ENCODE data around the gene P2RY11. TPM values are rescaled to one million over a fixed set of nuclear protein-coding genes. Genes with fewer than 3 reads are reported as not detected.

Gene P2RY11
- total RNA-seq, 1 donor from 2014 or later = 4.6 TPM

DNA sequence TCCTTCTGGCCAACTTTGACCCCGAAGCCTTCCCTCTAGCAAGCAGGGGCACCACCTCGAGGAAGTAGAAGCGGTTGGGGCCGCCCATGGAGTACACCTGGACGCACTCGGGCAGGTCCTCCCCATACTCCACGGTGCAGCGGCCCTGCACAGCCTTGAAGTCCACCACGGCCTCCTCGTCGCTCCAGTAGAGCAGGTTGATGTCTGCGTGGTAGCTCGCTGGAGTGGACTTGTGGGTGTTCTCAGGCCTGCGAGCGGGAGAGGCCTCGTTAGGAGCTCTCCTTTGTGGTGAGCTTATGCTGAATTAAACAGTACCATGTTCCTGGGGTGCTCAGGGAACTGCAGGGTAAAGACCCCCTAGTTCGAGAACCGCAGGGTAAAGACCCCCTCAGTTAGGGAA, 30.5 kb downstream of the P2RY11 start:
- no peak for DNase-seq

DNA sequence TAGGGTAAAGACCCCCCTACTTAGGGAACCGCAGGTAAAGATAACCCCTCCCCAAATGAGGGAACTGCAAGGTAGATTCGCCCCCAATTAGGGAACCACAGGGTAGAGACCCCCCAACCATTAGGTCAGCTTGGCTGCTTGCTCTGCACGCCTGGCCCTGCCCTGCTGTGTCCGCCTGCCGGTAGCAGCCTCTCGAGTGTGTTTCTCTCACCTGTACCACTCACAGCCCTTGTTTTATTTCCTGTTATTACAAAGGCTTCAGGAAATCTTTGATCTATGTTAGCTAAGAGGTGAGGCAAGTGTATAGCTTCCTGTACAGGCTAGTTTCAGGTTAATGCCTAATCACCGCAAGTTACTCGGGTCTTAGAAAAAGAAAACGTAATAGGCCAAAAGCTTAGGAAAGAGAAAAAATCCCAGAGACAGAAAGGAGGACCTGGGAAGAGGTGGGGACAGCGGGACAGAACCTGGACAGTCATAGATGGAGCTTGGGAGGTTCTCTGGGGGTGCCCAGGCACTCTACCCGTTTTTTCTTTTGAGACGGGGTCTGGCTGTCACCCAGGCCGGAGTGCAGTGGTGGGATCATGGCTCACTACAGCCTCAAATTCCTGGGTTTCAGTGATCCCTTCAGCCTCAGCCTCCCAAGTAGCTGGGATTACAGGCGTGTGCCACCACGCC, 31.3 kb downstream of the P2RY11 start:
- no peak for DNase-seq

DNA sequence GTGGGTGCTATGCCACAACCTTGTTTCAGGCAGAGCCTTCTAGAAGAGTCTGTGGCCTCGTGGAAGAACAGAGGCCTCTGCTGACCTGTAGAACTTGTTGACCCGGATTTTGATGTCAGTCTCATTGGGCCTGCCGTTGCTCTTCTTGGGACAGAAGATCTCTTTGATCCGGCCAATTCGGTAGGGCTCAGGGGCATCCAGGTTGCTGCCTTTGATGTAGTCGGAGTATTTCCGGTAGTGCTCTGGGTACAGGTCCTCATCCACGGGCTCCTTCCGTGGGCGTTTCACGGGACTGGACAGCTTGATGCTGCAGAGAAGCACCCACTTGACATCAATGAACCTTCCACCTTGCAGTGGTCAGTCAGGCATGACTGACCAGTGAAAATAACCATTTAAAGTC, 32.2 kb downstream of the P2RY11 start:
- no peak for DNase-seq

DNA sequence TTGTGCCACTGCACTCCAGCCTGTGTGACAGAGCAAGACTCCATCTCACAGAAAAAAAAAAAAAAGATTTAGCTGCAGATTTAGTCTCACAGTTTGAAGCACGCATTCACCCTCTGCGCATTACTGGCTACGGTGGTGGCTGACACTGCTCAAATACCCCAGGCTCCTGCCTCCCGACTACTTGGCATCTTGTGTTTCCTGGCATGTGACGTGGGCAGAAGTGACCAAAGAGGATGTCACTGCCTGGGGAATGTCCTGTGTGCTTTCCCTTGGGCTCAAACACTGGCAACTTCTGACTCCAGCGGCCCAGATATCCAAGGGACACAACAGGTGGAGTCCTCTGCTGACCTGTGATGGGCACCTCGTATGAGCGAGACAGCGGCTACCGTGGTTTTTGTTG, 32.9 kb downstream of the P2RY11 start:
- no peak for DNase-seq

DNA sequence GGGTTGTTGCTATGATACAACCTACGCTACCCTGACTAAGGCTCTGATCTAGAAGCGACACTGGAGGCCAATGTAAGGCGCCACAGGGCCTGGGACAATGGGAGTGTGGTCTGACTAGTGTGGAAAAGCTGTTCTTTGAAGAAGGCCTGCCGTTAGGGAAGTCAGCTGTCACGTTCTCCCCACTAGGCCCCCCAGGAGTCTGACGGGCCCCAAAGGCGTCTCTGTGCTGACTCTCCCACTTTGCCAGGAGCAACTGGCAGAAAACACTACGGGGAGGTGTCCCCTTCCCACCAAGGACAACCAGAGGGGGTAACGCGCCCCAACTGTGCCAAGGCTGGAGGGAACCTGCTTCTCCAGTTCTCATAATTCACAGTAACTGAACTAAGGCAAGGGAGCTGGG, 33.5 kb downstream of the P2RY11 start:
- no peak for DNase-seq

DNA sequence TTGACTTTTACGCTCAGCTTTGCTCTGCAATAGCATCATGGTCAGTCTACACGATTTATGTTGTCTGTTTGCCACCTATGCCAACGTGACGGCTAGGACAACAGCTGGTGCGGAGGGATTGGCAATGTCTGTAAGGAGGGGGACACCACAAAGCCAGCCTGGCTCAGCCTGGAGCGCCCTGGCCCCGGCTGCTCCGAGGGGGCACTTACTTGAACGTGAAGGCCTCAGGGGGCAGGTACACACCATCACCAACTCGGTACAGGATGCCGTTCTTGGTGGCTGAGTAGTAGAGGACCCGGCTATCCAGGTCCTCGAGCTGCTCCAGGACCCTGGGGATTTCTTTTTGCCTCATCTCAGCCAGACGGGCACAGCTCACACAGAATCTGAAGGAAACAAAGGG, 34.6 kb downstream of the P2RY11 start:
- no peak for DNase-seq

DNA sequence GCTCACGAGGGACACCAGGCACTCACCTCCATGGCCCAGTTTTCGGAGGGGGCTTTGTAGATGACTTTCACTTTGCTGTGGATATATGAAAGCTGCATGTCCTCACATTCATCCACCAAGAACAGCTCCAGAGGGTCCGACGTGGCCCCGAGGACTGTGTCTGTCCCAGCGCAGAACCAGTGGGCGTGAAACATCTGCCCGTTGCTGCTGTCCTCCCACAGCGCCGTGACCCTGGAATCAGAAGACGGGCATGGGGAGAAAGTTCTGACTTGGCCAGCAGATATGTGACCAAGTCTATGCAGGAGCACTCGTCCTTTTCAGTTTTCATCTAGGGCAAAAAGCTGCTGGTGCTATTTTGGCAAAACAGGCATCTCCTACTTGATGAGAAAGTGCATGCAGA, 37.9 kb downstream of the P2RY11 start:
- no peak for DNase-seq

DNA sequence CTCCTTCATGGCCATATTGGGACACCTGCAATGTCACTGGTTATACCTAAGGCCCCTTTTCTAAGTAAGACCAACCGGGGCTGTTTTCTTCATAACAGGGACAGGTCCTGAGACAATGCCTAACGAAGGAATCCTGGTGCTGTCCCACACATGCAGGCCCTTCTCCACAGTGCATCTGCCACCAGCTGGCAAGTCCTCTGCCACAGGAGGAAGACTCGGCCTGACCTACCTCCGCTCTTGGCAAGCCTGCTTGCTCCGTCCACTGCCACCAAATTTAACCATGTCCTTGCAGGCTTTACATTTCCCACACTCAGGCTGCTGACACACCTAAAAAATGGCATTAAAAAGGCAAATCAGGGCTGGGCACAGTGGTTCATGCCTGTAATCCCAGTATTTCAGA, 40.0 kb downstream of the P2RY11 start:
- DNase-seq = no peak

DNA sequence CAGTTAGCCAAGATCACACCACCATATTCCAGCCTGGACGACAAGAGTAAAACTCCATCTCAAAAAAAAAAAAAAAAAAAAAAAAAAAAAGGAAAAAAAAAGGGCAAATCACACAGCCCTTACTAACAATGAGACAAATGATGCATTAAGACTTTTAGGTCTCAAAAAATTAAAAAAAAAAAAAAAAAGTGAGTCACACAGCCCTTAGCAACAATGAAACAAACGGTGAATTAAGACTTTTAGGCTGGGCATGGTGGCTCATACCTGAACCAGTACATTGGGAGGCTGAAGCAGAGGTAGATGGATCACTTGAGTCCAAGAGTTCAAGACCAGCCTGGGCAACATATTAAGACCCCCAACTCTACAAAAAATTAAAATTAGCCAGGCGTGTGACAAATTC, 40.6 kb downstream of the P2RY11 start:
- DNase-seq = no peak

DNA sequence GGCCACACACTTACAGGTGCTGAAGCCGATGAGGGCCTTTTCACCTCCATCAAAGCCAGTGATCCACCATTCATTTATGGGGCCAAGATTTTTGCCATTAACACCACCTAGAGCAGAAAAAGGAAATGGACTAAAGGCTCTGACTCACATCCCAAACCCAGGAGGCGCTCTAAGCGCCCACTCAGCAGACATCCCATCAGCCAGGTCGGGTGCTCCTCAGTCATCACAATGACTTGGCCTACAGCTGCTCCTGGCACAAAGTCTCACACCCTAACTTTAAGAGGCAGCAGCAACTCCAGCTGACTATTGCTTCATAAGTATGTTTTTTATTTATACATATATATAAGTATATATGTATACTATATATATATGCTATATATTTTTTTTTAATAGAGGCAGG, 44.3 kb downstream of the P2RY11 start:
- DNase-seq = peak; percentile 45

DNA sequence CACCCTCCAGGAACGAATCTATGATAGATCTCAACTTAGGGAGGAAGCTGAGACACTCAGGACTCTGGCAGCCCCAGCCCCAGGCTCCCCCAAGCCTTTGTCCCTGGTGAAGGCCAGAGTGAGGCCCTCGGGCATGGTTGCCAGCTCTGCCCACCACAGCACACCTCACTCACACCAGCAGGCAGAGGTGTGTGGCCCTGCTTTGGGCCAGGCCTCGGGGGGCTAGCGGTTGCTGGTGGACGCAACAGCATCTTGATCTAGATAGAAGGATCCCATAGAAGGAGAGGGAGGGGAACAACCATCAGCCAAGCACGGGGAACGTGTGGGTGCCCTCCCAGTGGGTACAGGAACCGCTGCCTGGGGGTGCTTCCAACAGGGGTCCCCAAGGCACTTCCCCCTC, 46.6 kb downstream of the P2RY11 start:
- DNase-seq = no peak

DNA sequence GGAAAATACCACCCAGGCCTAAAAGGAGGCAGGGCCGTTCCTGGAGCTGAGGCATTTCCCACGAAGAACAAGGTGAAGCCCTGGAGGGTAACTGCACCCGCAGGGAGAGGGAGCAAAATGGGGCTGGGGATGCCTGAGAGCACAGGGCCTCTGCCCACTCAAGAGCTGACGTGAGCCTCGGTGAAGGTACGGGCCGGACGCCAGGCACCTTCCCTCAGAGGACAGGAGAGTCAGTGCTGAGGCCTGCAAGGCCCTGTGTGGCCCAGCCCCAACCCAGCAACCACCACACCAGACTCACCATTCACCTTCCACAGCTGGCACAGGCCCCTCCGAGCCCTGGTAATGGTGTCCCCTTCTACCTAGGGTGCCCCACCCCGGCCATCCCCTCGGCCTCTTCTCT, 47.0 kb downstream of the P2RY11 start:
- DNase-seq = no peak

DNA sequence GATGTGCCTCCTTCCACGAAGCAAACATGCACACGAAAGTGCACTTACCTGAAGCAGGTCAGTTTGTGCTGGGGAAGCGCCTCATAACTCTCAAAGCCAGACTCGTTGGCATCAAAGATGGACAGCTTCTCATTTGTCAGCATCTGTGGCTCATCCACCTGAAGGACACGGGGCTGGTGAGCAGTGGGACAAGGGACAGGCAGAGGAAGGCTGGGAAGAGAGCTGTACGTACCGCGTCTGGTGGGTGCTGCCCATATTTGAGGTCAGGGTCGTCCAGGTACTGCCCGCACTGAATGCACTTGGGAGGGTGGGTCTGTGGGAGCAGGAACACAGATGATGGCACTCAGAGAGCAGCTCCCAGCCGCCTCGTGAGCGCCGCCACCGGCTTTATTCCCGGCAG, 48.1 kb downstream of the P2RY11 start:
- DNase-seq = no peak

DNA sequence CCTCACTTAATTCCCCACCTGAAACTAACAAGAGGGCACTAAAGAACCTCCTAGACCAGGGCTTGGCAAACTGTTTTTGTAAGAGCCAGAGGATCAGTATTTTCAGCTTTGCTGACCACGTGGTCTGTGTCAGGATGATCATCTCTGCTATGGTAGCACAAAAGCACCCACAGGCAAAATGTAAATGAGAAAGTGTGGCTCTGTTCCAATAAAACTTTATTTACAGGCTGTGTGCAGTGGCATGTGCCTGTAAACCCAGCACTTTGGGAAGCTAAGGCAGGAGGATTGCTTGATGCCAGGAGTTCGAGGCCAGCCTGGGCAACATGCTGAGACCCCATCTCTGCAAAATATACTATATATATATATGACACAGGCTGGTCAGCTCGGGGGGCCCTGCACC, 52.0 kb downstream of the P2RY11 start:
- DNase-seq = no peak

Other genes starting within 250 kb of the P2RY11 start
- gene OLFM2, start 175.2 kb upstream of the P2RY11 start, total RNA-seq = 0.65 and 2.2 TPM in 2 replicates
- 0.23 and 0.68 TPM in 2 replicates for gene COL5A3, start 101.2 kb upstream of the P2RY11 start, total RNA-seq
- not detected in 2 replicates for gene RDH8, start 98.2 kb upstream of the P2RY11 start, total RNA-seq
- 29.4 and 31.6 TPM in 2 replicates for gene SHFL, start 25.4 kb upstream of the P2RY11 start, total RNA-seq
- 0.28 and 0.68 TPM in 2 replicates for gene ANGPTL6, start 9.0 kb upstream of the P2RY11 start, total RNA-seq
- 23.4 and 25.4 TPM in 2 replicates for gene PPAN, start 5.3 kb upstream of the P2RY11 start, total RNA-seq
- gene EIF3G, start 8.2 kb downstream of the P2RY11 start, total RNA-seq = 307 and 366 TPM in 2 replicates
- 37.9 and 67.9 TPM in 2 replicates for gene DNMT1, start 83.3 kb downstream of the P2RY11 start, total RNA-seq
- 0.70 and 0.85 TPM in 2 replicates for gene S1PR2, start 119.6 kb downstream of the P2RY11 start, total RNA-seq
- 19.9 and 44.6 TPM in 2 replicates for gene MRPL4, start 140.5 kb downstream of the P2RY11 start, total RNA-seq
- 21.3 and 59.7 TPM in 2 replicates for gene ICAM1, start 159.4 kb downstream of the P2RY11 start, total RNA-seq
- gene ICAM4, start 175.3 kb downstream of the P2RY11 start, total RNA-seq = 0.79 and 0.85 TPM in 2 replicates
- gene ICAM5, start 178.3 kb downstream of the P2RY11 start, total RNA-seq = 0.09 and 0.17 TPM in 2 replicates
- 0.47 and 1.4 TPM in 2 replicates for gene ZGLP1, start 198.1 kb downstream of the P2RY11 start, total RNA-seq
- gene FDX2, start 204.3 kb downstream of the P2RY11 start, total RNA-seq = 18.7 and 25.4 TPM in 2 replicates
- gene RAVER1, start 221.8 kb downstream of the P2RY11 start, total RNA-seq = 13.3 and 30.9 TPM in 2 replicates
- 7.2 and 9.4 TPM in 2 replicates for gene ICAM3, start 227.9 kb downstream of the P2RY11 start, total RNA-seq